ENCODE data around the gene ADORA2A.

Gene ADORA2A

DNA sequence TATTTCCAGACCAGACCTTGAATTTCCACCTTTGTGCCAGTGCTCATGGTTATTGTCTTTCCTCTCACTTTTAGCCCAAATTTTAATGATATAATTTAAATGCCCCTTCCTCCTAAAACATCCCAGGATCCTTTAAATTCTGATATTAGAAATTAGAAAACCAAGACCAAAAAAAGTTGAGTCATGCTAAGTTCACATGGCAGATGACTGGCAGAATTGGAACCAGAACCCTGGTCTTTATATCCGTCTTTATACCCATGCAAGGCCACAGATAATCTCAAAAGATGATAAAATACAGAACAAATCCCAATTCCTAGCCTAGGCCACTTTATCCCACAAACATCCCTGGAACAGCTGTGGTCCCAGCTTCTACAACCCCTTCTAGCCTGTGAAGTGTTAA lies 26.5 kb downstream of the ADORA2A start:
- CTCF ChIA-PET, result no interaction called here

DNA sequence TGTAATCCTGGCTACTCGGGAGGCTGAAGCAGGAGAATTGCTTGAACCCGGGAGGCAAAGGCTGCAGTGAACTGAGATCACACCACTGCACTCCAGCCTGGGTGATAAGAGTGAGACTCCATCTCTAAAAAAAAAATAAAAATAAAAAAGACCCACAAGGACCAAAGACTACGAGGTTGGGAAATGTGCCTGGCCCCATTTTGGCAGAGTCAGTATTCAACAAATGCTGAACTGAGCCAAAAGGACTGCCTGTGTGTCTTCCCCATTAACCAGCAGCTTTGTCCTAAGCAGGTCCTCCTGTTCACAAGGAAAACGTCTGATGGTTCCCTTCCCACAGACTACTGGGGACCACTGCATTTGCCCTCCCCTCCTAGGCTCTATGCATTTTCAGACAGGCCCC lies 27.6 kb downstream of the ADORA2A start:
- no peak for TF ChIP-seq HDGF (IDR thresholded peaks at IDR 0.05; ENCODE audit: borderline replicate concordance)
- no peak for TF ChIP-seq FOXM1 (IDR thresholded peaks at IDR 0.05; ENCODE audit: borderline replicate concordance)
- no peak for TF ChIP-seq ARNT (IDR thresholded peaks at IDR 0.05)
- no peak for TF ChIP-seq L3MBTL2 (conservative IDR thresholded peaks at IDR 0.05)
- no peak for TF ChIP-seq LEF1 (IDR thresholded peaks at IDR 0.05; ENCODE audit: borderline replicate concordance)
- TF ChIP-seq NFRKB (IDR thresholded peaks at IDR 0.05), result no peak
- no peak for TF ChIP-seq SP1 (IDR thresholded peaks at IDR 0.05)
- TF ChIP-seq BHLHE40 (IDR thresholded peaks at IDR 0.05; ENCODE audit: borderline replicate concordance), result no peak
- no peak for TF ChIP-seq CTBP1 (IDR thresholded peaks at IDR 0.05; ENCODE audit: borderline replicate concordance)
- no peak for TF ChIP-seq ZNF384 (IDR thresholded peaks at IDR 0.05)
- TF ChIP-seq FOXK2 (IDR thresholded peaks at IDR 0.05), result no peak
- no peak for TF ChIP-seq FOXA1 (IDR thresholded peaks at IDR 0.05)
- no peak for TF ChIP-seq SUZ12 (IDR thresholded peaks at IDR 0.05)
- no peak for TF ChIP-seq ELF4 (IDR thresholded peaks at IDR 0.05)
- TF ChIP-seq TARDBP (IDR thresholded peaks at IDR 0.05), result no peak
- TF ChIP-seq, protein P1, sequence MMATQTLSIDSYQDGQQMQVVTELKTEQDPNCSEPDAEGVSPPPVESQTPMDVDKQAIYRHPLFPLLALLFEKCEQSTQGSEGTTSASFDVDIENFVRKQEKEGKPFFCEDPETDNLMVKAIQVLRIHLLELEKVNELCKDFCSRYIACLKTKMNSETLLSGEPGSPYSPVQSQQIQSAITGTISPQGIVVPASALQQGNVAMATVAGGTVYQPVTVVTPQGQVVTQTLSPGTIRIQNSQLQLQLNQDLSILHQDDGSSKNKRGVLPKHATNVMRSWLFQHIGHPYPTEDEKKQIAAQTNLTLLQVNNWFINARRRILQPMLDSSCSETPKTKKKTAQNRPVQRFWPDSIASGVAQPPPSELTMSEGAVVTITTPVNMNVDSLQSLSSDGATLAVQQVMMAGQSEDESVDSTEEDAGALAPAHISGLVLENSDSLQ (IDR thresholded peaks at IDR 0.05), result no peak
- DNase-seq (ENCODE audit: extremely low spot score), result no peak
- ChIA-PET POLR2A (no interaction called here), CTCF (no interaction called here)

More for the DNA sequence above, 26.5 kb downstream of the ADORA2A start:
- POLR2A ChIA-PET, result no interaction called here
- no peak for TF ChIP-seq FOXA1 (IDR thresholded peaks at IDR 0.05)
- no peak for DNase-seq (ENCODE audit: extremely low spot score)

DNA sequence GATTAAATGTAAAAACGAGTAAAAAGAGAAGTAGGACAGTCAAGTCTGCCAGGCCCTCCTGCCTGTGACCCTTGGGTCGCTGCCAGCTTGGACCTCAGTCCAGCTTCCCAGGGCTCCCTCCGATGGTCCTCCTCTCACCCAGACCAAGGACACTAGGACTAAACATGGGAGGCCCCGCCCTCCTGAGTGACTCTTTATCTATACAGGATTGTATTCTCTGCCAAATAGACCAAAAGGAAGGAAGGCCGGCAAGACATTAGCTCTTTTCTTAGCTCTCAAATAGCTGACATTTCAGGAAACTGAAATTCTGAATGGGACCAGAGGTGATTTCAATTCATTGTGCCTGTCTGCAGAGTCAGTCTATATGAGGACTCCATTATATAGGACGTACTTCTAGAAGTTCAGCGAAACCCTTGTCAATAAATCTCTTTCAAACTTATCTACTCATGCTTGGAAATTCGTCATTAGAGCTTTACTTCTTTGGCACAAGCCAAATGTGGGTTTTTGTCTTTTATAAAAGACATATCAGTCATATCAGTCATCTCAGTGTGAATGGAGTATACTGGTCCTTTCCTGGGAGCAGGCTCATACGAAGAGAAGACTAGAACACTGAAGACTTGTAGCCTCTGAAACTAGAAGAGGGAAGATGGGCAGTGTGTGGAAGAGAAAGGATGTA lies 28.5 kb downstream of the ADORA2A start:
- TF ChIP-seq ZNF384 (IDR thresholded peaks at IDR 0.05), result no peak
- TF ChIP-seq FOXK2 (IDR thresholded peaks at IDR 0.05), result no peak
- TF ChIP-seq SP1 (IDR thresholded peaks at IDR 0.05), result no peak
- TF ChIP-seq CTBP1 (IDR thresholded peaks at IDR 0.05; ENCODE audit: borderline replicate concordance), result no peak
- TF ChIP-seq ARNT (IDR thresholded peaks at IDR 0.05), result no peak
- TF ChIP-seq FOXM1 (IDR thresholded peaks at IDR 0.05; ENCODE audit: borderline replicate concordance), result no peak
- TF ChIP-seq, protein P1 (IDR thresholded peaks at IDR 0.05), result no peak
- no peak for TF ChIP-seq NFRKB (IDR thresholded peaks at IDR 0.05)
- TF ChIP-seq ELF4 (IDR thresholded peaks at IDR 0.05), result no peak
- TF ChIP-seq BHLHE40 (IDR thresholded peaks at IDR 0.05; ENCODE audit: borderline replicate concordance), result no peak
- TF ChIP-seq HDGF (IDR thresholded peaks at IDR 0.05; ENCODE audit: borderline replicate concordance), result no peak
- TF ChIP-seq TARDBP (IDR thresholded peaks at IDR 0.05), result no peak
- no peak for TF ChIP-seq LEF1 (IDR thresholded peaks at IDR 0.05; ENCODE audit: borderline replicate concordance)
- TF ChIP-seq L3MBTL2 (conservative IDR thresholded peaks at IDR 0.05), result no peak
- no peak for TF ChIP-seq FOXA1 (IDR thresholded peaks at IDR 0.05)
- no peak for TF ChIP-seq SUZ12 (IDR thresholded peaks at IDR 0.05)
- DNase-seq (ENCODE audit: extremely low spot score), result no peak
- POLR2A ChIA-PET, result interaction anchor here (1.2 kb wide), 1 partner anchor 101 kb away, joined by 3 read pairs; no protein-coding TSS in a partner anchor
- CTCF ChIA-PET, result no interaction called here

DNA sequence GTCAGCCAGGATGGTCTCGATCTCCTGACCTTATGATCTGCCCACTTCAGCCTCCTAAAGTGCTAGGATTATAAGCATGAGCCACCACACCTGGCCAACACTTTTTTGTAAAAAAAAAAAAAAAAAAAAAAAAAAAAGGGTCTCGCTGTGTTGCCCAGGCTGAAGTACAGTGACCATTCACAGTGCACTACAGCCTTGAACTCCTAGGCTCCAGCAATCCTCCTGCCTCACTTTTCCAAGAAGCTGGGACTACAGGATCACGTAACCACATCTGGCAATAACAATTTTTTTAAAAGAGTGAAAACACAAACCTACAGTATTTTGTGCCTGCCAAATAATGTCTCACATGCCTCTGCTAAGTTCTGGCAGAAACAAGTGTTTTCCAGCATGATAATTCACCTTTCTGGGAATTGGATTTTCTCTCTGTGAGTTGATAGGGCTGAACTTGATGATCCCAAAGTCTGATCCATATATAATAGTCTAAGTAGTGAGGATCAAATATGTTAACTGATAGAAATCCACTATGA lies 30.6 kb downstream of the ADORA2A start:
- no peak for DNase-seq (ENCODE audit: extremely low spot score)
- ChIA-PET POLR2A (no interaction called here), CTCF (interaction anchor here (0.7 kb wide), 1 partner anchor 78 kb away, joined by 4 read pairs; no protein-coding TSS in a partner anchor)
- TF ChIP-seq TARDBP (IDR thresholded peaks at IDR 0.05) (no peak), ELF4 (IDR thresholded peaks at IDR 0.05) (no peak), CTBP1 (IDR thresholded peaks at IDR 0.05; ENCODE audit: borderline replicate concordance) (no peak), FOXK2 (IDR thresholded peaks at IDR 0.05) (no peak), SUZ12 (IDR thresholded peaks at IDR 0.05) (no peak), FOXA1 (IDR thresholded peaks at IDR 0.05) (no peak), NFRKB (IDR thresholded peaks at IDR 0.05) (no peak), ZNF384 (IDR thresholded peaks at IDR 0.05) (no peak)
- TF ChIP-seq, protein P1 (IDR thresholded peaks at IDR 0.05), result no peak

DNA sequence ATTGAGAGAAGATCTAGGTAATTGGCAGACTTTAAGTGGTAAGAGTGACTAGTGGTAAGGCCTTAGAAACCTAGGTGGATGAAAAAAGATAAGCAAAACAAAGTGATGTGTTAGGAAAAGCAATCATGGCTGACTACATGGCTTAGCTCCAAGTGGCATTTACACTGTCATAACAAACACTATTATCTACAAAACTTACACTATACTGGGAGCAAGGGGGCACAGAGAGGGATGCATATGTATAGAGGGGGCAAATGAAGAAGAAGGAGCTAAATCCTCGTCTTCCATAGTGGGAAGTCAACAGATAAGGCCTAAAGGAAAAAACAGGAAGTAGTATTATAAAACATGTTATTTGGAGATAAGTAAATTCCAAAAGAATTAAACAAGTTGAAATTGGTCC lies 32.5 kb downstream of the ADORA2A start:
- CTCF ChIA-PET, result interaction anchor here (1.5 kb wide), 1 partner anchor 38 kb away, joined by 4 read pairs; no protein-coding TSS in a partner anchor
- POLR2A ChIA-PET, result interaction anchor here (1.0 kb wide), 1 partner anchor 188 kb away, joined by 3 read pairs; no protein-coding TSS in a partner anchor

More for the DNA sequence above, 32.5 kb downstream of the ADORA2A start:
- TF ChIP-seq SP1 (IDR thresholded peaks at IDR 0.05), result no peak
- TF ChIP-seq NFRKB (IDR thresholded peaks at IDR 0.05), result no peak
- TF ChIP-seq TARDBP (IDR thresholded peaks at IDR 0.05), result no peak
- no peak for TF ChIP-seq CTBP1 (IDR thresholded peaks at IDR 0.05; ENCODE audit: borderline replicate concordance)
- TF ChIP-seq ARNT (IDR thresholded peaks at IDR 0.05), result no peak
- no peak for TF ChIP-seq L3MBTL2 (conservative IDR thresholded peaks at IDR 0.05)
- TF ChIP-seq HDGF (IDR thresholded peaks at IDR 0.05; ENCODE audit: borderline replicate concordance), result no peak
- no peak for TF ChIP-seq FOXK2 (IDR thresholded peaks at IDR 0.05)
- no peak for DNase-seq (ENCODE audit: extremely low spot score)
